Activated T-helper 1 cell treated with anti-CD3 and anti-CD28 coated beads, Interleukin-12 subunit alpha, Interleukin-12 subunit beta, Interleukin-2, Interleukin-4 antibody, amounts not matched to agents 30 ng/mL and 10 ng/mL and 1 ng/mL, durations not matched to agents 14 hours and 24 hours and 36 hours (primary cell): ENCODE results near the gene RAPGEF4. TPM values are rescaled to one million over a fixed set of nuclear protein-coding genes. Genes with fewer than 3 reads are reported as not detected.
A peak's percentile ranks its signal among the peaks of the same experiment; 100 is the strongest.

Experiments
- DNase-seq: peaks from one replicate; pipeline ENCODE4 v3.0.0; 2021; ENCODE audit warnings: low spot score
- H3K27ac Mint-ChIP-seq: one replicate; pipeline ENCODE4 v1.8.0; 2021; ENCODE audit warnings: mild to moderate bottlenecking, mixed read lengths
- H3K27me3 Mint-ChIP-seq: one replicate; pipeline ENCODE4 v1.8.0; 2022; ENCODE audit warnings: mild to moderate bottlenecking, moderate library complexity, mixed read lengths; ENCODE audit not compliant: insufficient read depth
- H3K36me3 Mint-ChIP-seq: one replicate; pipeline ENCODE4 v1.8.0; 2021; ENCODE audit warnings: low read depth, mixed read lengths
- H3K4me1 Mint-ChIP-seq: one replicate; pipeline ENCODE4 v1.8.0; 2021; ENCODE audit warnings: low read depth, mixed read lengths
- H3K4me3 Mint-ChIP-seq: one replicate; pipeline ENCODE4 v1.8.0; 2021; ENCODE audit warnings: mild to moderate bottlenecking, moderate library complexity, mixed read lengths
- H3K9me3 Mint-ChIP-seq: one replicate; pipeline ENCODE4 v1.8.0; 2021; ENCODE audit warnings: mixed read lengths
- intact Hi-C: fragments of 100-400 bp; cut with micrococcal nuclease; formaldehyde crosslinking; loops from one replicate; pipeline ENCODE4 v1.15.1; 2024
- total RNA-seq: library from RNA; stranded (reverse); gene quantifications from 2 replicates; pipeline ENCODE4 v1.2.3, GENCODE V29; 2022

RAPGEF4 gene
- total RNA-seq, 1 donor from 2014 or later, result 0.31 TPM

GRCh38 chr2:172710584-172711047 lies 25.0 kb upstream of the RAPGEF4 start:
- intact Hi-C loops, result loop anchor here (1.0 to 5.0 kb wide), 3 partner anchors 117 to 538 kb away; no protein-coding TSS in a partner anchor
- Mint-ChIP-seq H3K4me3 (no peak overlapping the region), H3K27me3 (peaks cover 22% of the 10 kb centered on the region), H3K27ac (no peak overlapping the region), H3K9me3 (no peaks in the 10 kb centered on the region), H3K4me1 (no peaks in the 10 kb centered on the region), H3K36me3 (no peaks in the 10 kb centered on the region)
- no peak for DNase-seq

GRCh38 chr2:172711110-172711509 lies 24.5 kb upstream of the RAPGEF4 start:
- no peaks in the 10 kb centered on the region for H3K9me3 Mint-ChIP-seq
- no peaks in the 10 kb centered on the region for H3K4me1 Mint-ChIP-seq
- DNase-seq, result no peak
- H3K27ac Mint-ChIP-seq, result no peak overlapping the region
- intact Hi-C loops, result loop anchor here (5.0 kb wide), 2 partner anchors 244 to 539 kb away; no protein-coding TSS in a partner anchor
- H3K27me3 Mint-ChIP-seq, result peaks cover 19% of the 10 kb centered on the region
- no peak overlapping the region for H3K4me3 Mint-ChIP-seq
- no peaks in the 10 kb centered on the region for H3K36me3 Mint-ChIP-seq

GRCh38 chr2:172712251-172712650 lies 23.4 kb upstream of the RAPGEF4 start:
- no peaks in the 10 kb centered on the region for H3K9me3 Mint-ChIP-seq
- peaks cover 14% of the 10 kb centered on the region for H3K27me3 Mint-ChIP-seq
- intact Hi-C loops, result loop anchor here (5.0 kb wide), 2 partner anchors 245 to 540 kb away; no protein-coding TSS in a partner anchor
- DNase-seq, result no peak
- no peak overlapping the region for H3K27ac Mint-ChIP-seq
- H3K36me3 Mint-ChIP-seq, result no peaks in the 10 kb centered on the region
- no peaks in the 10 kb centered on the region for H3K4me1 Mint-ChIP-seq
- no peak overlapping the region for H3K4me3 Mint-ChIP-seq

GRCh38 chr2:172713365-172713875 lies 22.2 kb upstream of the RAPGEF4 start:
- Mint-ChIP-seq H3K27me3 (peaks cover 8% of the 10 kb centered on the region), H3K27ac (no peak overlapping the region), H3K9me3 (no peaks in the 10 kb centered on the region), H3K36me3 (no peaks in the 10 kb centered on the region), H3K4me1 (no peaks in the 10 kb centered on the region), H3K4me3 (no peak overlapping the region)
- no peak for DNase-seq
- intact Hi-C loops, result loop anchor here (5.0 kb wide), 2 partner anchors 246 to 541 kb away; no protein-coding TSS in a partner anchor

GRCh38 chr2:172722481-172722880 lies 13.2 kb upstream of the RAPGEF4 start:
- intact Hi-C loops, result no loop called here
- Mint-ChIP-seq H3K4me3 (no peak overlapping the region), H3K4me1 (no peaks in the 10 kb centered on the region), H3K9me3 (peaks cover 4% of the 10 kb centered on the region), H3K27me3 (peaks cover 24% of the 10 kb centered on the region), H3K36me3 (no peaks in the 10 kb centered on the region), H3K27ac (no peak overlapping the region)
- DNase-seq, result no peak

GRCh38 chr2:172723286-172723685 lies 12.4 kb upstream of the RAPGEF4 start:
- no peak for DNase-seq
- no peaks in the 10 kb centered on the region for H3K36me3 Mint-ChIP-seq
- peaks cover 4% of the 10 kb centered on the region for H3K9me3 Mint-ChIP-seq
- H3K4me1 Mint-ChIP-seq, result no peaks in the 10 kb centered on the region
- H3K4me3 Mint-ChIP-seq, result no peak overlapping the region
- peaks cover 24% of the 10 kb centered on the region for H3K27me3 Mint-ChIP-seq
- intact Hi-C loops, result no loop called here
- H3K27ac Mint-ChIP-seq, result no peak overlapping the region

- H3K27ac Mint-ChIP-seq, result no peak overlapping the region
- H3K9me3 Mint-ChIP-seq, result peaks cover under 1% of the 10 kb centered on the region
- H3K36me3 Mint-ChIP-seq, result no peaks in the 10 kb centered on the region
- H3K4me3 Mint-ChIP-seq, result no peak overlapping the region
- no peak for DNase-seq
- H3K4me1 Mint-ChIP-seq, result no peaks in the 10 kb centered on the region
- peaks cover 19% of the 10 kb centered on the region for H3K27me3 Mint-ChIP-seq
- intact Hi-C loops, result no loop called here
Observed at GRCh38 chr2:172724724-172725123, 10.9 kb upstream of the RAPGEF4 start.

GRCh38 chr2:172725284-172725683 lies 10.4 kb upstream of the RAPGEF4 start:
- H3K27ac Mint-ChIP-seq, result no peak overlapping the region
- H3K9me3 Mint-ChIP-seq, result no peaks in the 10 kb centered on the region
- H3K4me1 Mint-ChIP-seq, result no peaks in the 10 kb centered on the region
- intact Hi-C loops, result no loop called here
- no peaks in the 10 kb centered on the region for H3K36me3 Mint-ChIP-seq
- peaks cover 18% of the 10 kb centered on the region for H3K27me3 Mint-ChIP-seq
- H3K4me3 Mint-ChIP-seq, result no peak overlapping the region
- DNase-seq, result no peak

GRCh38 chr2:172725746-172726145 lies 9.9 kb upstream of the RAPGEF4 start:
- intact Hi-C loops, result no loop called here
- H3K27ac Mint-ChIP-seq, result no peak overlapping the region
- H3K27me3 Mint-ChIP-seq, result peaks cover 20% of the 10 kb centered on the region
- H3K4me1 Mint-ChIP-seq, result no peaks in the 10 kb centered on the region
- H3K36me3 Mint-ChIP-seq, result no peaks in the 10 kb centered on the region
- DNase-seq, result no peak
- no peaks in the 10 kb centered on the region for H3K9me3 Mint-ChIP-seq
- H3K4me3 Mint-ChIP-seq, result no peak overlapping the region

GRCh38 chr2:172726172-172726735 lies 9.4 kb upstream of the RAPGEF4 start:
- intact Hi-C loops, result no loop called here

GRCh38 chr2:172730411-172730810 lies 5.2 kb upstream of the RAPGEF4 start:
- Mint-ChIP-seq H3K36me3 (no peaks in the 10 kb centered on the region), H3K27me3 (peaks cover 47% of the 10 kb centered on the region), H3K9me3 (no peaks in the 10 kb centered on the region), H3K4me3 (no peak overlapping the region), H3K4me1 (no peaks in the 10 kb centered on the region), H3K27ac (no peak overlapping the region)
- no peak for DNase-seq
- intact Hi-C loops, result no loop called here

More at GRCh38 chr2:172726172-172726735, 9.4 kb upstream of the RAPGEF4 start:
- H3K27me3 Mint-ChIP-seq, result peaks cover 21% of the 10 kb centered on the region
- no peaks in the 10 kb centered on the region for H3K4me1 Mint-ChIP-seq
- no peak for DNase-seq
- H3K27ac Mint-ChIP-seq, result no peak overlapping the region
- H3K4me3 Mint-ChIP-seq, result no peak overlapping the region
- H3K9me3 Mint-ChIP-seq, result no peaks in the 10 kb centered on the region
- H3K36me3 Mint-ChIP-seq, result no peaks in the 10 kb centered on the region

GRCh38 chr2:172734711-172735581 lies 699 bp upstream of the RAPGEF4 start:
- intact Hi-C loops, result no loop called here
- no peaks in the 10 kb centered on the region for H3K36me3 Mint-ChIP-seq
- no peak for DNase-seq
- H3K27me3 Mint-ChIP-seq, result peaks cover 76% of the 10 kb centered on the region
- no peaks in the 10 kb centered on the region for H3K4me1 Mint-ChIP-seq
- H3K27ac Mint-ChIP-seq, result no peak overlapping the region
- peak overlapping the region; percentile 39 for H3K4me3 Mint-ChIP-seq
- H3K9me3 Mint-ChIP-seq, result no peaks in the 10 kb centered on the region
